ENCODE results near the gene GSTM3. TPM values are rescaled to one million over a fixed set of nuclear protein-coding genes. Genes with fewer than 3 reads are reported as not detected.

GSTM3 gene
- 34.3 TPM for polyA plus RNA-seq (2013, experiment 1 of 2)
- polyA plus RNA-seq (2013, experiment 2 of 2), result 31.6 TPM

GRCh38 chr1:109740615-109741373 lies at the start of gene GSTM3:
TSS of gene GSTM3 (minus strand) at chr1:109741038. CDS start at chr1:109740287, 751 bp downstream.
- Histone ChIP-seq H3K4me1 (ENCODE audit: control insufficient read depth, insufficient read depth, low read length, poor library complexity, severe bottlenecking) (no peaks in the 10 kb centered on the region), H3K27ac (ENCODE audit: low read depth, low read length, severe bottlenecking) (peak within 1 kb of the TSS; percentile 41), H3K9me3 (ENCODE audit: control insufficient read depth, low read length) (no peaks in the 10 kb centered on the region), H3K4me3 (ENCODE audit: extremely low read depth, insufficient read depth, low read length, poor library complexity, severe bottlenecking) (peak within 1 kb of the TSS; percentile 55), H3K36me3 (ENCODE audit: control insufficient read depth, insufficient read depth, low read length) (peaks cover 17% of the 10 kb centered on the region)
- 19 to 25% methylated on average over 4 to 9 of the region's 10 CpGs for WGBS, 2 experiments (ENCODE audit: insufficient coverage in 2 of 2)

- Histone ChIP-seq H3K36me3 (ENCODE audit: control insufficient read depth, insufficient read depth, low read length) (no peaks in the 10 kb centered on the region), H3K9me3 (ENCODE audit: control insufficient read depth, low read length) (no peaks in the 10 kb centered on the region), H3K4me3 (ENCODE audit: extremely low read depth, insufficient read depth, low read length, poor library complexity, severe bottlenecking) (no peak overlapping the region), H3K27ac (ENCODE audit: low read depth, low read length, severe bottlenecking) (peak overlapping the region; percentile 72), H3K4me1 (ENCODE audit: control insufficient read depth, insufficient read depth, low read length, poor library complexity, severe bottlenecking) (peaks cover 47% of the 10 kb centered on the region)
- WGBS, 2 experiments (ENCODE audit: insufficient coverage in 2 of 2), result 79 to 100% methylated on average over 1 to 2 of the region's 2 CpGs
Measured at GRCh38 chr1:109790329-109790728, 49.5 kb upstream of the GSTM3 start.

GRCh38 chr1:109789551-109790180 lies 48.8 kb upstream of the GSTM3 start:
- WGBS, 2 experiments (ENCODE audit: insufficient coverage in 2 of 2), result 76 to 82% methylated on average over 5 to 6 of the region's 9 CpGs

GRCh38 chr1:109788695-109789521 lies 48.1 kb upstream of the GSTM3 start:
- no peaks in the 10 kb centered on the region for H3K36me3 ChIP-seq (ENCODE audit: control insufficient read depth, insufficient read depth, low read length)
- peaks cover 37% of the 10 kb centered on the region for H3K4me1 ChIP-seq (ENCODE audit: control insufficient read depth, insufficient read depth, low read length, poor library complexity, severe bottlenecking)
- no peaks in the 10 kb centered on the region for H3K9me3 ChIP-seq (ENCODE audit: control insufficient read depth, low read length)
- 82 to 93% methylated on average over 7 to 8 of the region's 9 CpGs for WGBS, 2 experiments (ENCODE audit: insufficient coverage in 2 of 2)
- H3K27ac ChIP-seq (ENCODE audit: low read depth, low read length, severe bottlenecking), result no peak overlapping the region
- H3K4me3 ChIP-seq (ENCODE audit: extremely low read depth, insufficient read depth, low read length, poor library complexity, severe bottlenecking), result no peak overlapping the region

More at GRCh38 chr1:109789551-109790180, 48.8 kb upstream of the GSTM3 start:
- H3K4me3 ChIP-seq (ENCODE audit: extremely low read depth, insufficient read depth, low read length, poor library complexity, severe bottlenecking), result no peak overlapping the region
- no peak overlapping the region for H3K27ac ChIP-seq (ENCODE audit: low read depth, low read length, severe bottlenecking)
- no peaks in the 10 kb centered on the region for H3K36me3 ChIP-seq (ENCODE audit: control insufficient read depth, insufficient read depth, low read length)
- H3K9me3 ChIP-seq (ENCODE audit: control insufficient read depth, low read length), result no peaks in the 10 kb centered on the region
- peaks cover 44% of the 10 kb centered on the region for H3K4me1 ChIP-seq (ENCODE audit: control insufficient read depth, insufficient read depth, low read length, poor library complexity, severe bottlenecking)

GRCh38 chr1:109787845-109788601 lies 47.2 kb upstream of the GSTM3 start:
- Histone ChIP-seq H3K36me3 (ENCODE audit: control insufficient read depth, insufficient read depth, low read length) (no peaks in the 10 kb centered on the region), H3K4me1 (ENCODE audit: control insufficient read depth, insufficient read depth, low read length, poor library complexity, severe bottlenecking) (peaks cover 40% of the 10 kb centered on the region), H3K4me3 (ENCODE audit: extremely low read depth, insufficient read depth, low read length, poor library complexity, severe bottlenecking) (no peak overlapping the region), H3K27ac (ENCODE audit: low read depth, low read length, severe bottlenecking) (no peak overlapping the region), H3K9me3 (ENCODE audit: control insufficient read depth, low read length) (no peaks in the 10 kb centered on the region)
- 90 to 94% methylated on average over 11 to 14 of the region's 19 CpGs for WGBS, 2 experiments (ENCODE audit: insufficient coverage in 2 of 2)

GRCh38 chr1:109787211-109787844 lies 46.5 kb upstream of the GSTM3 start:
- peaks cover 36% of the 10 kb centered on the region for H3K4me1 ChIP-seq (ENCODE audit: control insufficient read depth, insufficient read depth, low read length, poor library complexity, severe bottlenecking)
- H3K9me3 ChIP-seq (ENCODE audit: control insufficient read depth, low read length), result no peaks in the 10 kb centered on the region
- no peak overlapping the region for H3K27ac ChIP-seq (ENCODE audit: low read depth, low read length, severe bottlenecking)
- H3K36me3 ChIP-seq (ENCODE audit: control insufficient read depth, insufficient read depth, low read length), result no peaks in the 10 kb centered on the region
- 96 to 99% methylated on average over 6 to 8 of the region's 9 CpGs for WGBS, 2 experiments (ENCODE audit: insufficient coverage in 2 of 2)
- no peak overlapping the region for H3K4me3 ChIP-seq (ENCODE audit: extremely low read depth, insufficient read depth, low read length, poor library complexity, severe bottlenecking)

- no peaks in the 10 kb centered on the region for H3K9me3 ChIP-seq (ENCODE audit: control insufficient read depth, low read length)
- no peaks in the 10 kb centered on the region for H3K36me3 ChIP-seq (ENCODE audit: control insufficient read depth, insufficient read depth, low read length)
- H3K4me1 ChIP-seq (ENCODE audit: control insufficient read depth, insufficient read depth, low read length, poor library complexity, severe bottlenecking), result peaks cover 29% of the 10 kb centered on the region
- 94 to 95% methylated on average over 5 to 6 of the region's 6 CpGs for WGBS, 2 experiments (ENCODE audit: insufficient coverage in 2 of 2)
- no peak overlapping the region for H3K27ac ChIP-seq (ENCODE audit: low read depth, low read length, severe bottlenecking)
- H3K4me3 ChIP-seq (ENCODE audit: extremely low read depth, insufficient read depth, low read length, poor library complexity, severe bottlenecking), result no peak overlapping the region
Measured at GRCh38 chr1:109786531-109787021, 45.7 kb upstream of the GSTM3 start.

- Histone ChIP-seq H3K27ac (ENCODE audit: low read depth, low read length, severe bottlenecking) (no peak overlapping the region), H3K36me3 (ENCODE audit: control insufficient read depth, insufficient read depth, low read length) (no peaks in the 10 kb centered on the region), H3K4me3 (ENCODE audit: extremely low read depth, insufficient read depth, low read length, poor library complexity, severe bottlenecking) (no peak overlapping the region), H3K9me3 (ENCODE audit: control insufficient read depth, low read length) (peaks cover 2% of the 10 kb centered on the region), H3K4me1 (ENCODE audit: control insufficient read depth, insufficient read depth, low read length, poor library complexity, severe bottlenecking) (peaks cover 24% of the 10 kb centered on the region)
- WGBS, 2 experiments (ENCODE audit: insufficient coverage in 2 of 2), result 100% methylated on average over 3 of the region's 5 CpGs; no CpG with 5 or more reads in 1 of the 2 experiments
Measured at GRCh38 chr1:109786112-109786480, 45.3 kb upstream of the GSTM3 start.

- WGBS, 2 experiments (ENCODE audit: insufficient coverage in 2 of 2), result 68 to 83% methylated on average over 3 to 4 of the region's 4 CpGs
- Histone ChIP-seq H3K27ac (ENCODE audit: low read depth, low read length, severe bottlenecking) (no peak overlapping the region), H3K4me1 (ENCODE audit: control insufficient read depth, insufficient read depth, low read length, poor library complexity, severe bottlenecking) (peaks cover 19% of the 10 kb centered on the region), H3K4me3 (ENCODE audit: extremely low read depth, insufficient read depth, low read length, poor library complexity, severe bottlenecking) (no peak overlapping the region), H3K36me3 (ENCODE audit: control insufficient read depth, insufficient read depth, low read length) (no peaks in the 10 kb centered on the region), H3K9me3 (ENCODE audit: control insufficient read depth, low read length) (peaks cover 8% of the 10 kb centered on the region)
Measured at GRCh38 chr1:109785446-109786111, 44.7 kb upstream of the GSTM3 start.

All from mesodermal cell (in vitro differentiated cells).